Ishikawa (cell line): ENCODE data around the gene NFIX.

Experiments used
- CEBPB ChIP-seq: IDR thresholded peaks from 2 replicates; pipeline ENCODE4 v1.6.1; 2012
- CREB1 ChIP-seq: IDR thresholded peaks from 2 replicates; pipeline ENCODE4 v1.6.1; 2012; ENCODE audit warnings: low read depth
- EGR1 ChIP-seq: IDR thresholded peaks from 2 replicates; pipeline ENCODE4 v1.6.1; 2012
- EP300 ChIP-seq: IDR thresholded peaks from 2 replicates; pipeline ENCODE4 v1.6.1; 2012; ENCODE audit warnings: borderline replicate concordance
- FOXM1 ChIP-seq: IDR thresholded peaks from 2 replicates; pipeline ENCODE4 v1.6.1; 2012; ENCODE audit warnings: low read depth, borderline replicate concordance
- MAX ChIP-seq: IDR thresholded peaks from 2 replicates; pipeline ENCODE4 v1.6.1; 2012
- NFIC ChIP-seq: IDR thresholded peaks from 2 replicates; pipeline ENCODE4 v1.6.1; 2012
- RAD21 ChIP-seq: IDR thresholded peaks from 2 replicates; pipeline ENCODE4 v1.6.1; 2012; ENCODE audit warnings: low read depth
- REST ChIP-seq: IDR thresholded peaks from 2 replicates; pipeline ENCODE4 v1.6.1; 2012; ENCODE audit warnings: low read depth, mild to moderate bottlenecking
- TAF1 ChIP-seq: IDR thresholded peaks from 2 replicates; pipeline ENCODE4 v1.6.1; 2012; ENCODE audit warnings: low read depth, mild to moderate bottlenecking
- TCF12 ChIP-seq: IDR thresholded peaks from 2 replicates; pipeline ENCODE4 v1.6.1; 2012; ENCODE audit warnings: low read depth
- TEAD4 ChIP-seq: IDR thresholded peaks from 2 replicates; pipeline ENCODE4 v1.6.1; 2012
- USF1 ChIP-seq: IDR thresholded peaks from 2 replicates; pipeline ENCODE4 v1.6.1; 2012
- YY1 ChIP-seq: IDR thresholded peaks from 2 replicates; pipeline ENCODE4 v1.6.1; 2012; ENCODE audit warnings: low read depth
- ZBTB7A ChIP-seq: IDR thresholded peaks from 2 replicates; pipeline ENCODE4 v1.6.1; 2012; ENCODE audit warnings: low read depth

Gene NFIX

GRCh38 chr19:13019332-13019731 is 24.1 kb downstream of the NFIX start:
- TF ChIP-seq RAD21 (no peak), USF1 (no peak), YY1 (no peak), REST (no peak), ZBTB7A (no peak), NFIC (no peak), TEAD4 (no peak), EGR1 (no peak), FOXM1 (no peak), TAF1 (no peak)

GRCh38 chr19:13020002-13020414 is 24.7 kb downstream of the NFIX start:
- TF ChIP-seq EGR1 (no peak), CEBPB (no peak), TAF1 (no peak), NFIC (no peak), FOXM1 (no peak), ZBTB7A (no peak), MAX (no peak), USF1 (no peak), EP300 (no peak), TCF12 (no peak), RAD21 (no peak), TEAD4 (no peak), REST (no peak), CREB1 (no peak), YY1 (no peak)

GRCh38 chr19:13022111-13022858 is 27.0 kb downstream of the NFIX start:
- TF ChIP-seq EP300: no peak
- no peak for TF ChIP-seq TEAD4
- no peak for TF ChIP-seq USF1
- no peak for TF ChIP-seq RAD21
- TF ChIP-seq REST: no peak
- no peak for TF ChIP-seq CEBPB
- no peak for TF ChIP-seq NFIC
- TF ChIP-seq YY1: no peak
- TF ChIP-seq CREB1: no peak
- no peak for TF ChIP-seq FOXM1
- no peak for TF ChIP-seq MAX
- no peak for TF ChIP-seq TCF12
- no peak for TF ChIP-seq EGR1
- no peak for TF ChIP-seq TAF1
- TF ChIP-seq ZBTB7A: no peak
